GM12873 (cell line): ENCODE results near the gene CD37.

Source experiments
- CTCF ChIP-seq: IDR thresholded peaks from 2 replicates; pipeline ENCODE4 v1.5.1; 2012; ENCODE audit warnings: low read depth, mild to moderate bottlenecking, moderate library complexity, low read length, control low read depth; ENCODE audit not compliant: insufficient read depth; ENCODE audit errors: missing control alignments

CD37 gene

GRCh38 chr19:49301165-49301865, 33.9 kb upstream of the CD37 start:
- peak; percentile 100 for TF ChIP-seq CTCF

GRCh38 chr19:49301866-49302252, 33.3 kb upstream of the CD37 start:
- no peak for TF ChIP-seq CTCF

GRCh38 chr19:49309087-49309486, 26.1 kb upstream of the CD37 start:
- TF ChIP-seq CTCF: no peak

- TF ChIP-seq CTCF: no peak
These were observed 20.1 kb upstream of the CD37 start for GRCh38 chr19:49315111-49315510.

- TF ChIP-seq CTCF: no peak
These were observed 18.9 kb upstream of the CD37 start for GRCh38 chr19:49316284-49316683.

GRCh38 chr19:49318296-49318695, 16.9 kb upstream of the CD37 start:
- TF ChIP-seq CTCF: no peak

GRCh38 chr19:49324801-49325576, 10.2 kb upstream of the CD37 start, which contains the start of gene SLC6A16:
Gene SLC6A16 (minus strand): TSS chr19:49325191. CDS start chr19:49311347, 13,844 bp downstream.
- TF ChIP-seq CTCF: no peak
